ENCODE measurements around the gene PTCH2.
"Not testable (repeated sequence)": the region's sequence is repeated elsewhere in the genome, so short reads cannot be mapped to it uniquely, and the experiment has no call there.

The PTCH2 gene

DNA sequence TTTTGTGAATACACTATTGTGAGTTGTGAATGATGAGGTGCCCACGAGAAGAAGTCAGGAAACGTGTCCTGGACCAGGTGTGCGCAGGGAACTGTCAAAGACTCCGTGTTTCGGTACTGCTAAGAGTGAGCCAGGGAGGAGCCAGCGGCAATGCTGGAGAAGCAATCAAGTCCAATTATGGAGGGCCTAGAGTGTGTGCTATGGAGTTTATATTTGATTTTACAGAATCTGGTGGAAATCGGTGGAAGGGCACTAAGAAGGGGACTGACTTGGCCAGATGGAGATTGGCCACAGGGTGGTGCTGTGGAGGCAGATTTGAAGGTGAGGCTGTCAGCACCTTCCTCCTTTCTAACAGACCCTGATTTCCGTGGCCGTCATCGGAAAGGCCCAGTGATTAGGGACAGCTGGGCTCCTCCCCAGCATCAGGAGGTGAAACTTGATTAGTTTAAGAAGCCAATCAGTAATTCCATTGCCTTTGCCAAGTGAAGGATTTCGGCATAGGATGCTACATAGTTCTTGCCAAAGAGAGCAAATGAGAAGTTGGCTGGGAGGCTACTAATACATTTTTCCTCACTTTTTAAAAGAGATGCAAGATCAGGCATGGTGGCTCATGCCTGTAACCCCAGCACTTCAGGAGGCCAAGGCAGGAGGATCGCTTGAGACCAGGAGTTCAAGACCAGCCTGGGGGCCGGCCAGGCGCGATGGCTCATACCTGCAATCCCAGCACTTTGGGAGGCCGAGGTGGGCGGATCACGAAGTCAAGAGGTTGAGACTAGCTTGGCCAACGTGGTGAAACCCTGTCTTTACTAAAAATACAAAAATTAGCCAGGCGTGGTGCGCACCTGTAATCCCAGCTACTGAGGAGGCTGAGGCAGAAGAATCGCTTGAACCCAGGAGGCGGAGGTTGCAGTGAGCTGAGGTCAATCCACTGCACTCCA, 7.0 kb downstream of the PTCH2 start:
- peak; percentile 95 for DNase-seq

DNA sequence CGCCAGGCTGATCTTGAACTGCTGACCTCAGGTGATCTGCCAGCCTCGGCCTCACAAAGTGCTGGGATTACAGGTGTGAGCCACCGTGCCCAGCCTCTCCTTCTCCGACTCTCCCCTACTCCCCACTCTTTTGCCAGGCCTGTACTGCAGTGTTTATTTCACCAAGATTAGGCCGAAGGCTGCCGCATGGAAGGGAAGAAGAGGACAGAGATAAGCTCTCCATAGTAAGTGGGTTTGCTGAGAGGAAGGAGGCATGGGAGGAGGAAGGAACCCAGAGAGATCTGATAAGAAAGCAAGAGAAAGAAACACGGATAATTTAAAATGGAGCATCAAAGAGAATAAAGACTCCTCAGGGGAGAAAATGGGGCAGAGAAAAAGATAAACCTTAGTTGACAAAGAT, 8.7 kb downstream of the PTCH2 start:
- no peak for DNase-seq

DNA sequence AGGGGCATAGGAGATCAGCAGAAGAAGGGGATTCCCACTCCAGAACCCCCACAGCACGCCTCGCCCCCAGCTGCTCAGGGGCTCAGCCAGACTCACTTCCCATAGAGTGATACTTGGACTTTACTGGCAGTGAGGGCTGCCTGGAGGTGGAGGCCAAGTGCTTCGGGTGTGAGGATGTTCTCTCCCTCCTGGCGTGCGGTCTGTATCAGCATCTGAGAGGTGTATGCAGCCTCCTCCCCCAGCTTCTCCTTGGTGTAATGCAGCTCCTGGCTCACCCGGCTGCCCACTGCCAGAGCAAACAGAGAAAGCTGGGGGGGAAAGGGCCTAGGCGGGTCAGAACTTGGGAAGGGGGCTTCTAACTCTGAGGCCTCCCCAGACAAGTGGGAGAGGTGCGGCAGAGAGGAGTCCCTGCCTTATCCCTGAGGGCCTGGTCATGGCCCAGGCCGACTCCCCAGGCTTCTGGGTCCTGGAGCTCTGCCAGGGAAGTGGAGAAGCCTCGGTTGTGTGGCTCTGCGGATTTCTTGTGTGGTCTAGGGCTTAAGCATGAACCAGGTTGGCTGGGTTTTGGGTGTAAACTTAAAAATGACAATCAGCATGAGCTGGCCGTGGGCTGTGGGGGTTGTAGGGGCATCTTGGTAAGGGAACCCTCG, 10.9 kb downstream of the PTCH2 start:
- DNase-seq = no peak

DNA sequence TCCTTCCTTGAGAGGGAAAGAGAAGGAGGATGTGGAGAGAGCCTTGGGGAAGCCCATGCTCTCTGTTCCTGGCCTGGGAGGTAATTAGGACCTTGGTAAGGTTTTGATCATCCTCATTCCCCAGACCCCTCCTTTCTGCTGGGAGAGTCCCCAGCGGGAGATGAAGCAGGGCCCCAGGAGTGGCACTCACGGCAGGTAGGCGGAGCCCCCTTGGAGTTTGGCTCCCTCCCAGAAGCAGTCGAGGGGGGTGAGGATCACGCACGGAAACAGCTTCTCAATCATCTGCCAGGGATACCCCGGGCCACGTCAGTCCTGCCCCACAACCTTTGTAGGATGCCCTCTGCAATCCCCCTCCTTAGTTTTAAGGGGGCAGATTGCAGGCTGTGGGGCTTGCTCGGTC, 11.5 kb downstream of the PTCH2 start:
- DNase-seq = no peak

DNA sequence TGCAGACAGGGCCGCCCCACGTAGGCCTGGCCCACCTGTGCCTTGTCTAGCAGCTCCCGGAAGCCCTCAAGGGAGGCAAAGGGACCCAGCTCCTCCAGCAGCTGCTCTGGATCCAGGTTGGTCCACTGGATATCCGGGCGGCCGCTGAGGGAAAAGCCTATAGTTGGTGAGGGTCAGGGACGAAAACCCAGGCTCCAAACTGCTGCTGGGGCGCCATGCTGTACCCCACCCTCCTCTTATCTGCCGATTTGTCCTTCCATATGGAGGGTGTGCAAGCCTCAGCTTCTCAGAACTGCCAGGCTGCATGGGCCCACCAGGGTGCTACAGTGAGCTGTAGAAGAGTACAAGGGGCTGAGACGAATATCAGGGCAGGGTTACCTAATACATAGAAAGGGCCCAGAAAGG, 12.2 kb downstream of the PTCH2 start:
- DNase-seq = no peak

DNA sequence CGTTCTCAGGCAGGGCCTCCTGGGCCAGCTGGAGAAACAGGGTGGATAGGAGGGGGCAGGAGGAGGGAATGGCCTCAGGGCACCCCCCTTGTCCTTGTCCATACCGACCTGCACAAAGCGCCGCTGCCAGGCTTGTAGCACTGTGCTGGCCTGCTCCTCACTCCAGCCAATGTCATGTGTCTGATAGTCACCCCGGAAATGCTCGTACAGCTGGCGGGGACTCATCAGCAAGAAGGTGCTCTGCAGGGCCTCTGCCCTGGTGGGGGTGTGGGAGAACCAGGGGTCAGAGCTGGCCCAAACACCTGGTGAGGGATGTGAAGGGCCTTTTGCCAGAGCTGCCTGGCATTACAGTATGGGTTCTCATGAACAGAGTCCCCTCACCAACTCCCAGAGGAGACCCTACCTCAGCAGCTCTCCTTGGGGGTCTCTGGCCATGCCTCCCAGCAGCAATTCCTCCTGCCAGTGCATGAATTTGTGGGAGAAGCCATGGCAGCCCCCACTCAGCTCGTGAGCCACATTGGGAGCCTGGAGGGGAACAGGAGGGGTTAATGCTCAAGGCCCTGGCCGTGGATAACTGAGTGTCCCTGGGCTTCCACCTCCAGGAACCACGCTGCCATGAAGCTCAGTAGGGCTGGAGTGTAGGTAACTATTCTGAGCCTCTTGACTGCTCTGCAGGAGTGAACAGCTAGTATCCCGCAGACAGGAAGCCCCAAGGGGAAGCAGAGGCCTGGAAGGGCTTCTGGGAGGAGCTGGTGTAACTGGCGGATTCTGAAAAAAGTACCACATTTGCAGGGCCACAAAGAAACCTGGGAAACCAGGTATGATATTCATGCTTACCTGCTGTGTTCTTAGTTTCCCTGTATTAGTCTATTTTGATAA, 13.3 kb downstream of the PTCH2 start:
- no peak for DNase-seq

DNA sequence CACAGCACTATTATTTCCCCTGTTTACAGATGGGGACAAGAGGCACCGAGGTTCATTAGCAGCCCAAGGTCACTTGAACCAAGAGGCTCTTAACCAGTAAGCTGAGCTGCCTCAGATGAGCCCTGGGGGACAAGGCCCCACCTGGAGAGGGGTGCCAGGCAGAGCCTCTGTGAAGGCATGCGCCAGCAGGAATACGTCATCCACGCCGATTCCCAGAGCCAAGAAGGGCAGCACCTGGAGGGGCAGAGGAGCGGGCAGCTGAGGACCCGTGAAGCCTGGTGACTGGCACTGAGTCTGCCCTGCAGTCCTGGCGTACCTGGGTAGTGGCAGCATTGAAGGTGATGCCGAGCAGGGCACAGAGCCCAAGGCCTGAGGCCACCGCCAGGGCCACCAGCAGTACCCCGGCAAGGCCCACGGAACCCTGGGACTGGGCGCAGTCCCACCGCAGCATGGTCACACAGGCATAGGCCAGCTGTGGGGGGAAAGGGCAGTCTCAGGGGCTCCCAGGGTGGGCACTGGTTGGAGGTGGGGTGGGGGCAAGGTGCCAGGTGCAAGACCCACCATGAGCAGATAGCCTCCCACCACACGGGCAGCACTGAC, 14.1 kb downstream of the PTCH2 start:
- no peak for DNase-seq

DNA sequence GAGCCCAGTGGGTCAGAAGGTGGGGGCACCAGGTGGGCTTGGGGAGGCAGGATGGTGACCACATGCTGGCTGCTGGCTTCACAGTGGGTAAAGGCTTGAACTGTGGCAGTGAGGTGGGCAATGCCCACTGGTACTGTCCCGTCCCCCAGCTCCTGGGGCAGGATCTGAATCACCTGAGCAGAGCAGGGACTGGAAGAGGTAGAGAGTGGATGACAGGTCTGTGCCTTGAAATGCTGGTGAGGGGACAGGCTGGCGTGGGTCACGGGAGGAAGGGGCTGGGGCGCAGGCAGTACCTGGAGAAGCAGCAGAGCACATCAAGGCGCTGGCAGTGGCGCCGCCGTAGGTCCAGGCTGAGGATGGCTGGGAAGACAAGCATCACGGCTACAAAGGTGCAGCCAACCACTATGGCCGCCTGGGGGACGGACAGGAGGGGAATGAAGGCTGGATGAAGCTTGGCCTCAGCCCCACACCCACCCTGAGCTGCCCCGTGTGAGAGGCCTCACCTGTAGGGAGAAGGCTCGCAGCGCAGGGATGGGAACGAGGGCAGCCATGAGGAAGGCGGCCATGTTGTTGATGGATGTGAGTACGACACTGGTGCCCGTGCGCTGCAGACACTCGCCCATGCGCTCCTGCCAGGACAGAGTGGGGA, 14.9 kb downstream of the PTCH2 start:
- DNase-seq = no peak

DNA sequence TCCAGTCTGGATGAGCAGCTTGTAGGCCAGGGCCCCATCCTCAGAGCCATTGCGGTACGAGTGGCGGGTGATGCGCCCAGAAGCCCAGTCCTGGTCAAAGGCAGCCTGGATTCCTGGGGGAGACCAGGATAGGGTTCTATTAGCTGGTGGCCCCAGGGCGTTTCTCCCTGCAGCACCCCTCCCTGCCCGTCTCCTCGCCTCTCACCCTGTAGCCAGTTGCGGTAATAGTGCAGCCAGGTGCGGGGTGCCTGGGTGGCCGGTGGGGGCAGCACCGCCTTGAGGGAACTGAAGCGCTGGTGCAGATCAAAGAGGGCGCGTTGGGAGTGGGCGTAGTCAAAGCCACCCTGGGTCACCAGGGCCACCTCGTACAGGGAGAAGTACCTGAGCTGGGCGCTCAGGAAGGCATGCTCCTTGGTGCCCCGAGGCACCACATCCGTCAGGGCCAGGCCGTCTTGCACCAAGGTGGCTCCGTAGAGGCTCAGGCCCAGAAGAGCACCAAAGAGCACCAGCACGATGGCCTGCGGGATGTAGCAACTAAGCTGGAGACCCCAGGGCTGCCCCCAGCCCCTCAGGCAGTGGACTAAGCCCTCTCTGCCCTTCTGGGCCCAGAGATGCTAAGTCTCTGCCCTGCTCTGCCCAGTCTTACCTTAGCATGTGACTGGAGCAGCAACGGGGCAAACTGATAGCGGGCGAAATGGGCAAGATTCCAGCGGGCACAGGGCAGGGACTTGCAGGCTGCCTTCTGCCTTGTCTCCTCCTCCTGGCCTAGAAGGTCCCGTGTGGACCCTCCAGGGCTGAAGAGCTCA, 15.7 kb downstream of the PTCH2 start:
- DNase-seq = no peak

DNA sequence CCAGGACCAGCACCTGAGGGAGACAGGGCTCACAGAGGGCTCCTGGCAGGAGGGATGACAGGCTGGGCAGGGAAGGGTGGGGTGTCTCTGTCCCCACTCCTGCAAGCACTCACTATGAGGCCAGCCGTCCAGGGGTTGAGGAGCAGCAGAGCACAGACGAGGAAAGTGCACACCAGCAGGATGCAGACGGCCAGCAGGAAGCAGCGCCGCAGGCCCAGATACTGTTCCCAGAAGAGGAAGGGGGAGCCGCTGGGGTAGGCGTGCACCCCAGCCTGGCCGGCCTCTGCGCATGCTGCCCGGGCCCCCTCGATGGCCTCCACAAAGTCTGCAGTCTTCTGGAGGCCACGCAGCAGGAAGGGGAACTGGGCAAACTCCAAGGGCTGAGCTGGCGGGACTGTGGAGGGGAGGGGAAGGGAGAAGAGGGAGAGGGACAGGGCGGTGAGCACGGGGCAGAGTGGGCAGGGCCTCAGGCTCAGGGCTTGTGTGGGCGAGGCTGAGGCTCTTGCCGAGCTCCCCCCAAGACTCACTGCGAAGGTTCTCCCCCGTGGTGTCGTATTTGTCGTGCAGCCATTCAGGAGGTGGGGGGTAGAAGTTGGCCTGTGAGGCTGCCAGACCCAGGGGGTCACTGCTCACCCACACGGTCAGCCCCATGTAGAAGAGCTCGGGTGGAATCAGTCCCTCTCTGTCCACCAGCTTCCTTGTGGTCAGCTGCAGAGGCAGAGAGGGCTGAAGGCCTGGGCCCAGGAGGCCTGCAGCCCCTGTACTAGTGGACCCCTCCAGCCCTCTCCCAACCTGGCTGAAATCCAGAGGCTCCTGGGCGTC, 16.5 kb downstream of the PTCH2 start:
- DNase-seq = no peak

DNA sequence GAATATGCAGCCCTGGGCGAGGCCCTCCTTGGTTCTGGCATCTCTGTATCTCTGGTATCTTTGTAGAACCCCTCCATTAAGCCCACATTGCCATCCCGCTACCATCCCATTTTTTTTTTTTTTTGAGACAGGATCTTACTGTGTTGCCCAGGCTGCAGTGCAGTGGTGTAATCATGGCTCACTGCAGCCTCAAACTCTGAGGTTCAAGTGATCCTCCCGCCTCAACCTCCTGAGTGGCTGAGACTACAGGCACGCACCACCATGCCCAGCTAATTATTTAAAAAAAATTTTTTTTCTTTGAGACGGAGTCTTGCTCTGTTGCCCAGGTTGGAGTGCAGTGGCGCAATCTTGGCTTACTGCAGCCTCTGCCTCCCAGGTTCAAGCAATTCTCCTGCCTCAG, 18.7 kb downstream of the PTCH2 start:
- not testable (repeated sequence) for DNase-seq

DNA sequence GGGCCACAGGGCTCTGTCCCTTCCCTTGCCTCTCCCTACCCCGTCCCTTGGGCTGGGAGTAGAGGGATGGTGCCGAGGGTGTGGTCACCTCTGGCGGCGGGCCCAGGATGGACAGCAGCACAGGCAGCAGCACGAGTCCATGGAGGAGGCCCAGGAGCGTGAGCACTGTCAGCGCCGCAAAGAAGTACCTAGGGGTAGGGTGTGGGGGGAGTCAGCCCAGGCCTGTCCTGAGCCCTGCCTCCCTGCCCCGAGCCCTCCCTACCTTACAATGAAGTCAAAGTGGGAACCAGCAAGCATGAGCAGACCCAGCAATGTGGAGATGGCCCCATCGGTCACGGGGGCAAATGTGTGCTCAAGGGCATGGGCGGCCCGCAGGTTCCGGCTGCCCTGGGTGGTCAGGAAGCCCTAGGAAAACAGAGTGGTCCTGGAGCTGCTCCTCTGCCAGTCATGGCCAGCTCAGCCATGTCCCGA, 20.0 kb downstream of the PTCH2 start:
- no peak for DNase-seq

DNA sequence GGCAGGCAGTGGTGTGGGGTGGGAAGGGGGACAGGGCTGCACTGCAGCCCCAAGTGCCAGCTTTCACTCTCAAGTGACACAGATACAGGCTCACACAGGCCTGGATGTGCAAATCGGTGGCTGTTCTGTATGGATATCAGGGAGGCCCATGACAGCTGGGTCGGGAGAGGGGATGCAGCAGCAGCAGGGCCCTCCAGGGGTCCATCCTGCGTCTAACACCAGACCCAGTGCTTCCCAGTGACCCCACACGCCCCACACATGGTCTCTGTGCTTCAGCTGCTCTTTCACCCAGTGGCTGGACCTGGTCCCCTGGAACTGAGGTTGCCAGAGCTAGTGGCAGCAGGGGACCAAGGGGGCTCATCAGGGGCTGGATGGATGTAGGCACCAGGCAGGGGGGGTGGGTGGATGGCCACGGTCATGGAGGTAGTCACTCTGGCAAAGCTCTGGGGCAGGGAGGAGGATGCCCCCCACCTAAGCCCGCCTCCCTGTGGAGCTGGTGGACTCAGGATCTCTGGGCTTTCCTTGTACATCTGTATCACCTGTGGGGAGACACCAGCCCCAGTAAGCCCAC, 20.8 kb downstream of the PTCH2 start:
- no peak for DNase-seq

DNA sequence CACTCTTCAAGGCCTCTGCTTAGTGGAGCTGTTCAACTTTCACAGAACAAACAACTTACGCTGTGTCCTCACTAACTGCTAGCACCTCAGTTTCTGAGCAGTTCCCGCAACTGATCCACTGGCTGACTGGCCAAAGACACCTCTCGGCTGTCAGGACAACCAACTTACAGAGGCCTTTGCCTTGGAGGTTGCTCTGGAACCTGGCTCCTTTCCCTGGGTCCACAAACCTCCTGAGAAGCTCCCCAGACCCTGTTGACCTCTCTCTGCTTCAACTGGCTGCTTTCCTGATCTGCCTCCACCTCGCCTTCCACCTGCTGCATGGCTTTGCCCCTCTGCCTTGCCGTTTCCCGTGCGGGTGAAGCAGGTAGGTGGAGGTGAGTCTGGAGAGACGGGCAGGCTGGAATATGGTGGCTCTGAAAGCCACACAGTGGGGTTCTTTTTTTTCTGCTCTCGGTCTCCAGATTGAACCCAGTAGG, 21.8 kb downstream of the PTCH2 start:
- DNase-seq = no peak

DNA sequence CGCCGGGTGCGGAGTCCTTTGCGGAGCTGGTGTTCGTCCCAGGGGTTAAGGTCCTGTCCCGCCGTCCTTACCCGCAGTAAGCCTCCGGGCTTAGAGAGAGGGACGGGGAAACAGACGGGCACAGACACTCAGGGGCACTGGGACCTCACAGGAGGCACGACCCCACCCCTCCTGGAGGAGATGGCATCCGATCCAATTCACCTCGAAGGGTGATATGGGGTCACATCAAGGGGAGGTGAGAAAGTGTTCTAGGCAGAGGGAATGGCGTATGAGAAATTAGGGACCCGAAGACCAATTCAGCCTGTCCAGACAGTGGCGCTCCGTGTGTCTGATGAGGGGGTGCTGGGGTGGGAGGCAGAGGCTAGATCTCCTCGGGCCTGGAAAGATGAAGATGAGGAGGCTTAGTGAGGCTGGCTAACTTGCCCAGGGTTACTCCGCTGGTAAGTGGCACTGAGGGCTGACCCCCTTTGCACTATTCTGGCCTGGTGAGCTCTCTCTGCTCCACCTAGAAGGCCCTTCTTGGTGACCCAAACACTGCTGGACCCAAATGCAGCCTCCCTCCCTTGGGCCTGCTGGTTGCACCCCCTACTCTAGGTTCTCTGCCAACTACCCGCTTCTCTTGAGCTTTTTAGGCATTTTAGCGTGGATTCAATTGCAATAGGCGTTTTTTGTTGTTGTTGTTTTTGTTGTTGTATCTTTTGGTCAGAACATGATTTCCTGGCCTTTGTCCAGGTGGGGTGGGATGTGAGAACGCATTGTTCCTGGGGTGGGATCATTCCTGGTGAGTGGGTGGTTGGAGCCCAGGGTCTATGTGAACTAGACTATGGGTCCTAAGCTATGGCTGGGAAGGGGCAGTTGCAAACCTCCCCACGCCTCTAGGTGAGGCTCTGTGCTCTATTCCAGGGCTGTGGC, 22.5 kb downstream of the PTCH2 start:
- DNase-seq = no peak

DNA sequence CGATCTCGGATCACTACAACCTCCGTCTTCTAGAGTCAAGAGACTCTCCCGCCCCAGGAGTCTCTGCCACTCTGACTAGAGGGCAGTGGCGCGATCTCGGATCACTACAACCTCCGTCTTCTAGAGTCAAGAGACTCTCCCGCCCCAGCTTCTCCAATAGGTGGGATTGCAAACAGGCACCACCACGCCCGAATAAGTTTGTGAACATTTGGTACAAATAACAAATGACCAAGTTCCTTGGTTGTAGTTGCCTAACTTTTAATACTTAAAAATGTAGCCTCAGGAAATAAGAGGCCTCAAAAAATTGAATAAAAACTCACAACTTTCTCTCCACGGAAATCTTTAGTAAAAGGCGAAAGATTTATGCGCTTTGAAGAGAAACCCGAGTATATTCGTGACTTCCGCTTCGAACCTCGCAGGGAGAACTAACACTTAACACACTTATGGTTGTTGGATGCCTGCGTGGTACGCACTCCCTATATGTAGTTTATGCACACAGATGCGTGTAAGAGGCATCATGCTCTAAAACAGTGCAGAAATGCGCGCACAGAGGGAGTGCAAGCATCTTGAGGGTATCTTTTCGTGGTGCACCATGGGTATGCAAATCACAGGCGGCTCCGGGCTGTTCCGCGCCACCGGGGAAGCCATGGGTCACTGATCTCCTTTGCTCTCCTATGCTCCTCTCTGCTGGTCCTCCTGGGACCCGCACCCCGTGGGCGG, 23.3 kb downstream of the PTCH2 start:
- peak; percentile 91 for DNase-seq

DNA sequence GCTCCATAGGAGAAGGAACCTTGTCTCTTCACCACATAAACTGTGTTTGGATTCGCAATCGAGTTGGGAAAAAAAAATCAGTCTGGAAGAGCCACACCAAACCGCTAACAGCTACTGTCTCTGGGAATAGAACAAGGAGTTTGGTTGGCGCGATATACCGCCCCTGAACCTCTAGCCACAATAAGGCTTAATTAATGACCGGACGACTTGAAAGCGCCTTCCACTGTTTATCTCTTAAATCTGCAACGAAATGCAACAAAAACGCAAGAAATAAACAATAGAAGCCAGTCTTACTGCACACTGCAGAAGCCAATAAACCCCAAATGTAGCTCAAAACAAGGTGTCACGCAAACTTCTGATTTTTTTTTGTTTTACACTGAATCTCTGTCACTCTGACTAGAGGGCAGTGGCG, 23.9 kb downstream of the PTCH2 start:
- peak; percentile 20 for DNase-seq

All from activated CD4-positive, alpha-beta T cell treated with anti-CD3 and anti-CD28 coated beads for 48 hours (primary cell).